ENCODE measurements around the gene SYT12. TPM values are rescaled to one million over a fixed set of nuclear protein-coding genes. Genes with fewer than 3 reads are reported as not detected.
"Not testable (repeated sequence)": the region's sequence is repeated elsewhere in the genome, so short reads cannot be mapped to it uniquely, and the experiment has no call there.

SYT12 gene
- total RNA-seq, 2 donors from 2014 or later = 0.78 TPM; not detected in 1

- Histone ChIP-seq H3K27ac (peak overlapping the region in 3 of 4 donors; percentile 12 to 37 (median 27)), H3K36me3 (replicated peaks in 1 of 2; ENCODE audit: insufficient read depth in 1 of 2, low read depth in 2 of 2) (no peaks in the 10 kb centered on the region), H3K9me3 (no peaks in the 10 kb centered on the region), H3K4me3 (no peak overlapping the region), H3K27me3 (no peaks in the 10 kb centered on the region), H3K4me1 (peaks cover 3% of the 10 kb centered on the region)
- DNase-seq (peak in 1 of 4 donors; percentile 7), ATAC-seq (no peak)
- WGBS, 2 donors = 68 to 79% methylated on average over 5 of the region's 5 CpGs
- intact Hi-C loops (cut with DNase I) = no loop called here
- TF ChIP-seq POLR2A (IDR thresholded peaks at IDR 0.05) (no peak), CTCF (IDR thresholded peaks at IDR 0.05) (no peak)
These were observed 20.0 kb upstream of the SYT12 start for GRCh38 chr11:67002921-67003411.

GRCh38 chr11:67005200-67005599 lies 17.7 kb upstream of the SYT12 start:
- not testable (repeated sequence) for H3K4me1 ChIP-seq, H3K27ac ChIP-seq, DNase-seq

GRCh38 chr11:67006029-67006884 lies 16.7 kb upstream of the SYT12 start:
- no peak for ATAC-seq
- 82 to 88% methylated on average over 13 to 14 of the region's 14 CpGs for WGBS, 2 donors
- H3K4me3 ChIP-seq = no peak overlapping the region

More at GRCh38 chr11:67005200-67005599, 17.7 kb upstream of the SYT12 start:
- WGBS, 2 donors = 84 to 90% methylated on average over 8 of the region's 8 CpGs
- ATAC-seq; H3K27me3 ChIP-seq; H3K4me3 ChIP-seq; H3K9me3 ChIP-seq; intact Hi-C loops (cut with DNase I); H3K36me3 ChIP-seq (replicated peaks in 1 of 2; ENCODE audit: insufficient read depth in 1 of 2, low read depth in 2 of 2): not testable (repeated sequence)

GRCh38 chr11:67007126-67007525 lies 15.8 kb upstream of the SYT12 start:
- no peaks in the 10 kb centered on the region for H3K27me3 ChIP-seq
- no peak overlapping the region for H3K4me3 ChIP-seq
- peaks cover 3% of the 10 kb centered on the region for H3K4me1 ChIP-seq
- ATAC-seq = no peak
- WGBS, 2 donors = 93 to 94% methylated on average over 7 of the region's 7 CpGs
- no peaks in the 10 kb centered on the region for H3K9me3 ChIP-seq
- H3K27ac ChIP-seq = no peak overlapping the region
- H3K36me3 ChIP-seq (replicated peaks in 1 of 2; ENCODE audit: insufficient read depth in 1 of 2, low read depth in 2 of 2) = no peaks in the 10 kb centered on the region
- no peak for DNase-seq
- intact Hi-C loops (cut with DNase I) = no loop called here
- TF ChIP-seq POLR2A (IDR thresholded peaks at IDR 0.05) = no peak
- no peak for TF ChIP-seq CTCF (IDR thresholded peaks at IDR 0.05)

More at GRCh38 chr11:67006029-67006884, 16.7 kb upstream of the SYT12 start:
- intact Hi-C loops (cut with DNase I) = no loop called here
- no peaks in the 10 kb centered on the region for H3K27me3 ChIP-seq
- H3K9me3 ChIP-seq = no peaks in the 10 kb centered on the region
- peak in 2 of 4 donors; percentile 14 to 25 for DNase-seq
- TF ChIP-seq CTCF (IDR thresholded peaks at IDR 0.05) (no peak), POLR2A (IDR thresholded peaks at IDR 0.05) (no peak)
- H3K36me3 ChIP-seq (replicated peaks in 1 of 2; ENCODE audit: insufficient read depth in 1 of 2, low read depth in 2 of 2) = no peaks in the 10 kb centered on the region
- no peak overlapping the region for H3K27ac ChIP-seq
- peaks cover 3% of the 10 kb centered on the region for H3K4me1 ChIP-seq

GRCh38 chr11:67010296-67010905 lies 12.5 kb upstream of the SYT12 start:
- Histone ChIP-seq H3K27ac (no peak overlapping the region), H3K4me3 (no peak overlapping the region)
- WGBS, 2 donors = 72 to 76% methylated on average over 6 to 7 of the region's 7 CpGs

More at GRCh38 chr11:67010296-67010905, 12.5 kb upstream of the SYT12 start:
- ATAC-seq (no peak), DNase-seq (no peak)
- TF ChIP-seq POLR2A (IDR thresholded peaks at IDR 0.05) = no peak
- no peak for TF ChIP-seq CTCF (IDR thresholded peaks at IDR 0.05)
- Histone ChIP-seq H3K36me3 (replicated peaks in 1 of 2; ENCODE audit: insufficient read depth in 1 of 2, low read depth in 2 of 2) (no peaks in the 10 kb centered on the region), H3K27me3 (no peaks in the 10 kb centered on the region), H3K9me3 (no peaks in the 10 kb centered on the region), H3K4me1 (no peaks in the 10 kb centered on the region)
- intact Hi-C loops (cut with DNase I) = no loop called here

Measured in body of pancreas (tissue), 4 donors.